NCI-H2196 treated with DMSO at 0.1 percent for 48 hours (cell line): Measurements from ENCODE around the gene KCNE5.
"Not testable (repeated sequence)": the region's sequence is repeated elsewhere in the genome, so short reads cannot be mapped to it uniquely, and the experiment has no call there.

ENCODE experiments used
- DNase-seq: peaks from one replicate; lab custom pipeline; 2025; ENCODE audit not compliant: unreplicated experiment; lab: John Stamatoyannopoulos, UW

KCNE5 gene

GRCh38 chrX:109614951-109615350, 10.0 kb downstream of the KCNE5 start:
- DNase-seq = no peak

GRCh38 chrX:109601486-109601885, 23.5 kb downstream of the KCNE5 start:
- no peak for DNase-seq

GRCh38 chrX:109600237-109600651, 24.7 kb downstream of the KCNE5 start:
- DNase-seq = no peak

GRCh38 chrX:109596015-109596414, 29.0 kb downstream of the KCNE5 start:
- DNase-seq = no peak

GRCh38 chrX:109590176-109590575, 34.8 kb downstream of the KCNE5 start:
- no peak for DNase-seq

- no peak for DNase-seq
These were observed 39.5 kb downstream of the KCNE5 start for GRCh38 chrX:109585488-109585887.

GRCh38 chrX:109578916-109579315, 46.1 kb downstream of the KCNE5 start:
- no peak for DNase-seq

GRCh38 chrX:109577055-109577454, 47.9 kb downstream of the KCNE5 start:
- no peak for DNase-seq

- DNase-seq = not testable (repeated sequence)
These were observed 48.9 kb downstream of the KCNE5 start for GRCh38 chrX:109576083-109576482.
